H1 (cell line): ENCODE measurements around the gene ANKRD50. TPM values are rescaled to one million over a fixed set of nuclear protein-coding genes. Genes with fewer than 3 reads are reported as not detected.

Source experiments
- CTCF ChIA-PET: fragments of 300-600 bp; sonication (Branson Sonifier 250); formaldehyde crosslinking; loops from one replicate; lab custom pipeline; 2021; ENCODE audit not compliant: partially characterized antibody; lab: Charles Lee
- POLR2A ChIA-PET: fragments of 300-600 bp; sonication (Branson Sonifier 250); formaldehyde crosslinking; loops from one replicate; lab custom pipeline; 2021; ENCODE audit warnings: inconsistent platforms; ENCODE audit not compliant: partially characterized antibody; lab: Charles Lee
- DNase-seq, 2 experiments: peaks; one replicate each; pipeline versions ENCODE4 v3.0.0 to v3.0.0-alpha.2; 2010 to 2022; ENCODE audit warnings: low spot score in 2 of 2, low read depth in 1 of 2, mixed read lengths in 1 of 2
- FAIRE-seq: peaks from 2 replicates; lab custom pipeline; 2011; peaks lifted over from hg19 to GRCh38; lab: Jason Lieb, UNC
- H2AFZ ChIP-seq: 2 replicates; pipeline ENCODE4 v1.8.1; 2012; ENCODE audit warnings: low read length, inconsistent platforms
- H2AK5ac ChIP-seq: 2 replicates; pipeline ENCODE4 v1.6.1; 2013; ENCODE audit warnings: low read depth, low read length
- H2BK120ac ChIP-seq: replicated peaks from 2 replicates; pipeline ENCODE3; 2013; ENCODE audit warnings: low read depth, low read length, inconsistent platforms
- H2BK12ac ChIP-seq: 2 replicates; pipeline ENCODE4 v1.6.1; 2013; ENCODE audit warnings: low read depth, low read length
- H2BK15ac ChIP-seq: 2 replicates; pipeline ENCODE4 v1.6.1; 2013; ENCODE audit warnings: low read length
- H2BK20ac ChIP-seq: 2 replicates; pipeline ENCODE4 v1.6.1; 2013; ENCODE audit warnings: low read length
- H2BK5ac ChIP-seq: 2 replicates; pipeline ENCODE4 v1.6.1; 2013; ENCODE audit warnings: low read depth, low read length
- H3K14ac ChIP-seq: 2 replicates; pipeline ENCODE4 v1.6.1; 2013; ENCODE audit warnings: inconsistent platforms; ENCODE audit not compliant: insufficient read length
- H3K18ac ChIP-seq: 2 replicates; pipeline ENCODE4 v1.6.1; 2013; ENCODE audit warnings: low read length; ENCODE audit errors: extremely low read depth
- H3K23ac ChIP-seq: 2 replicates; pipeline ENCODE4 v1.6.1; 2013; ENCODE audit warnings: inconsistent platforms; ENCODE audit not compliant: insufficient read length
- H3K23me2 ChIP-seq: 2 replicates; pipeline ENCODE4 v1.6.1; 2013; ENCODE audit warnings: low read depth, low read length
- H3K27ac ChIP-seq: 2 replicates; pipeline ENCODE4 v1.6.1; 2011; ENCODE audit warnings: low read depth, low read length, inconsistent platforms
- H3K27me3 ChIP-seq, 4 experiments: replicated peaks in 1 of 4; 1 replicate in 1 of 4; 2 replicates in 3 of 4; pipeline versions ENCODE4 v1.6.1 to v1.8.1; 2011 to 2013; ENCODE audit warnings: low read length in 3 of 4, mild to moderate bottlenecking in 3 of 4, inconsistent platforms in 2 of 4, mixed read lengths in 2 of 4, moderate library complexity in 1 of 4; ENCODE audit not compliant: control insufficient read depth in 3 of 4, insufficient read depth in 3 of 4; ENCODE audit errors: extremely low read depth in 1 of 4
- H3K36me3 ChIP-seq, 4 experiments: 2 replicates each; pipeline versions ENCODE4 v1.6.1 to v1.8.1; 2011 to 2013; ENCODE audit warnings: mild to moderate bottlenecking in 4 of 4, low read length in 3 of 4, moderate library complexity in 2 of 4, control low read depth in 1 of 4, inconsistent platforms in 1 of 4; ENCODE audit not compliant: insufficient read depth in 4 of 4, control insufficient read depth in 2 of 4
- H3K4ac ChIP-seq: replicated peaks from 2 replicates; pipeline ENCODE3; 2013; ENCODE audit warnings: low read length, low read depth, mixed read lengths, inconsistent platforms; ENCODE audit not compliant: insufficient read length
- H3K4me1 ChIP-seq, 4 experiments: replicated peaks in 1 of 4; 1 replicate in 1 of 4; 2 replicates in 3 of 4; pipeline versions ENCODE4 v1.6.1 to v1.8.1; 2011 to 2013; ENCODE audit warnings: low read length in 3 of 4, inconsistent platforms in 2 of 4, mixed read lengths in 1 of 4; ENCODE audit not compliant: insufficient read depth in 4 of 4, control insufficient read depth in 3 of 4
- H3K4me2 ChIP-seq, 2 experiments: 2 replicates each; pipeline versions ENCODE4 v1.6.1 to v1.8.1; 2011 to 2013; ENCODE audit warnings: low read depth in 2 of 2, low read length in 2 of 2, control low read depth in 1 of 2, inconsistent platforms in 1 of 2, mild to moderate bottlenecking in 1 of 2; ENCODE audit not compliant: insufficient read depth in 1 of 2
- H3K4me3 ChIP-seq, 4 experiments: fragments of 200-600, 300-600 bp in 1 of 4; sonication (generic), shearing (Covaris generic), sonication (Bioruptor Twin) in 1 of 4; 2 replicates each; pipeline versions ENCODE4 v1.5.1 to v1.8.1; 2011 to 2016; ENCODE audit warnings: low read length in 4 of 4, low read depth in 3 of 4, control low read depth in 2 of 4, inconsistent platforms in 2 of 4, mild to moderate bottlenecking in 2 of 4, mixed read lengths in 1 of 4, moderate library complexity in 1 of 4; ENCODE audit not compliant: insufficient read depth in 2 of 4; ENCODE audit errors: extremely low read depth in 1 of 4
- H3K56ac ChIP-seq: replicated peaks from 2 replicates; pipeline ENCODE3; 2013; ENCODE audit warnings: low read depth, mild to moderate bottlenecking, mixed read lengths, low read length, inconsistent platforms; ENCODE audit not compliant: insufficient read length
- H3K79me1 ChIP-seq: 2 replicates; pipeline ENCODE4 v1.6.1; 2013; ENCODE audit warnings: low read depth, low read length, control low read depth
- H3K79me2 ChIP-seq, 2 experiments: 2 replicates each; pipeline versions ENCODE4 v1.6.1 to v1.8.1; 2012 to 2013; ENCODE audit warnings: low read length in 2 of 2, mild to moderate bottlenecking in 2 of 2, inconsistent platforms in 1 of 2; ENCODE audit not compliant: insufficient read depth in 2 of 2, control insufficient read depth in 1 of 2
- H3K9ac ChIP-seq, 4 experiments: replicated peaks in 1 of 4; 1 replicate in 1 of 4; 2 replicates in 3 of 4; pipeline versions ENCODE4 v1.6.1 to v1.8.1; 2011 to 2013; ENCODE audit warnings: low read depth in 3 of 4, low read length in 3 of 4, control low read depth in 2 of 4, mild to moderate bottlenecking in 2 of 4, moderate library complexity in 2 of 4, inconsistent platforms in 1 of 4; ENCODE audit errors: extremely low read depth in 1 of 4
- H3K9me3 ChIP-seq, 2 experiments: 2 replicates each; pipeline versions ENCODE4 v1.6.1 to v1.8.1; 2012 to 2013; ENCODE audit warnings: mild to moderate bottlenecking in 2 of 2, moderate library complexity in 2 of 2, control low read depth in 1 of 2, inconsistent platforms in 1 of 2, low read depth in 1 of 2, low read length in 1 of 2, mixed read lengths in 1 of 2; ENCODE audit not compliant: insufficient read depth in 2 of 2
- H4K20me1 ChIP-seq, 2 experiments: replicated peaks in 1 of 2; 2 replicates each; pipeline versions ENCODE3 to v1.8.1; 2011 to 2013; ENCODE audit warnings: inconsistent platforms in 2 of 2, low read length in 2 of 2, mild to moderate bottlenecking in 1 of 2; ENCODE audit not compliant: insufficient read depth in 2 of 2, control insufficient read depth in 1 of 2
- H4K5ac ChIP-seq: 2 replicates; pipeline ENCODE4 v1.6.1; 2013; ENCODE audit warnings: low read length, low read depth, mixed read lengths, inconsistent platforms; ENCODE audit not compliant: insufficient read length
- H4K8ac ChIP-seq: 2 replicates; pipeline ENCODE4 v1.8.0; 2013; ENCODE audit warnings: mild to moderate bottlenecking, moderate library complexity, low read length, inconsistent platforms; ENCODE audit not compliant: insufficient read depth; ENCODE audit errors: extremely low read depth
- H4K91ac ChIP-seq: replicated peaks from 2 replicates; pipeline ENCODE3; 2013; ENCODE audit warnings: low read length, mixed read lengths, inconsistent platforms; ENCODE audit not compliant: insufficient read length
- ASH2L ChIP-seq: fragments of 200-600, 300-600 bp; sonication (generic); IDR thresholded peaks from one replicate; pipeline ENCODE4 v1.7.1; 2017; ENCODE audit warnings: low read length
- EP300 ChIP-seq, 2 experiments: IDR thresholded peaks; 1 replicate in 1 of 2; 2 replicates in 1 of 2; pipeline ENCODE4 v1.6.1; 2011 to 2012; ENCODE audit warnings: low read depth in 2 of 2, low read length in 2 of 2, mild to moderate bottlenecking in 2 of 2, borderline replicate concordance in 1 of 2, inconsistent platforms in 1 of 2, moderate library complexity in 1 of 2
- HDAC2 ChIP-seq, 2 experiments: fragments of 300-600 bp in 1 of 2; sonication (generic) in 1 of 2; IDR thresholded peaks; 2 replicates each; pipeline ENCODE4 v1.6.1; 2011 to 2012; ENCODE audit warnings: low read depth in 2 of 2, low read length in 2 of 2, mild to moderate bottlenecking in 2 of 2, moderate library complexity in 2 of 2, borderline replicate concordance in 1 of 2, inconsistent platforms in 1 of 2
- KDM1A ChIP-seq: fragments of 200-600, 300-600 bp; sonication (generic); IDR thresholded peaks from 2 replicates; pipeline ENCODE4 v1.7.1; 2016; ENCODE audit warnings: mild to moderate bottlenecking, low read length, borderline replicate concordance
- KDM4A ChIP-seq: IDR thresholded peaks from one replicate; pipeline ENCODE4 v1.7.1; 2012; ENCODE audit warnings: low read depth, mild to moderate bottlenecking, moderate library complexity, low read length, inconsistent platforms; ENCODE audit not compliant: severe bottlenecking
- PHF8 ChIP-seq: fragments of 200-600 bp; sonication (generic); conservative IDR thresholded peaks from 2 replicates; pipeline ENCODE4 v1.7.1; 2012; ENCODE audit warnings: low read depth, mild to moderate bottlenecking, inconsistent platforms, low read length, moderate library complexity
- RXRA ChIP-seq: IDR thresholded peaks from 2 replicates; pipeline ENCODE4 v1.6.1; 2011; ENCODE audit warnings: low read depth, mild to moderate bottlenecking, low read length, moderate library complexity; ENCODE audit not compliant: insufficient read depth
- SAP30 ChIP-seq: fragments of 300-600 bp; sonication (generic); IDR thresholded peaks from 2 replicates; pipeline ENCODE4 v1.7.1; 2012; ENCODE audit warnings: low read length, moderate library complexity, mild to moderate bottlenecking, inconsistent platforms; ENCODE audit not compliant: insufficient read depth, insufficient replicate concordance
- SIN3A ChIP-seq, 2 experiments: IDR thresholded peaks in 1 of 2; conservative IDR thresholded peaks in 1 of 2; 2 replicates each; pipeline ENCODE4 v1.6.1; 2011 to 2012; ENCODE audit warnings: low read length in 2 of 2, improper control_type of control experiment in 1 of 2, low read depth in 1 of 2, mild to moderate bottlenecking in 1 of 2
- SIX5 ChIP-seq: IDR thresholded peaks from 2 replicates; pipeline ENCODE4 v1.6.1; 2011; ENCODE audit warnings: mild to moderate bottlenecking, low read depth, low read length
- SUZ12 ChIP-seq: fragments of 200-600 bp; sonication (generic); IDR thresholded peaks from 2 replicates; pipeline ENCODE4 v1.6.1; 2012; ENCODE audit warnings: mild to moderate bottlenecking, inconsistent platforms, low read length, moderate library complexity, mixed read lengths
- WGBS, 2 experiments: shearing (Covaris generic) in 1 of 2; methylation state at CpG; one replicate each; pipeline versions ENCODE4 v1.1.6 to v1.1.7; 2013 to 2015; ENCODE audit warnings: low lambda C conversion rate in 2 of 2, mixed read lengths in 2 of 2, inconsistent platforms in 1 of 2, low coverage in 1 of 2, missing lambda C conversion rate in 1 of 2; ENCODE audit not compliant: insufficient replicate concordance in 2 of 2, insufficient coverage in 1 of 2, insufficient read length in 1 of 2; ENCODE audit errors: extremely low coverage in 1 of 2, missing lambda C conversion rate in 1 of 2; 5-methylcytosine and 5-hydroxymethylcytosine counted together
- polyA plus RNA-seq, 7 experiments: library from polyadenylated mRNA; depleted of rRNA in 3 of 7; stranded (reverse) in 5 of 7; unstranded in 2 of 7; fragments of >200 nt in 5 of 7; fragments of 200-250 nt in 2 of 7; gene quantifications; 1 replicate in 5 of 7; 2 replicates in 1 of 7; 4 replicates in 1 of 7; pipeline versions ENCODE4 v1.2.1 to v1.2.3, GENCODE V29; 2011 to 2013; ENCODE audit warnings: missing spikeins in 2 of 7, mixed read lengths in 2 of 7
- total RNA-seq: library from RNA; stranded (reverse); fragmentation: NEBNext Ultra II Directional; extraction: Animal tissue kit (Norgen Biotek cat#: 25700); gene quantifications from 2 replicates; pipeline ENCODE4 v1.2.1, GENCODE V29; 2021
- TF ChIP-seq, protein P1 (sequence below): IDR thresholded peaks from 2 replicates; pipeline ENCODE4 v1.6.1; 2012; ENCODE audit warnings: inconsistent platforms

ANKRD50 gene
- total and polyA plus RNA-seq, 2 of the 8 experiments (the other 6 are each of a cell fraction or from before 2014, with no cell fraction given) = 8.5 to 25.0 TPM

DNA sequence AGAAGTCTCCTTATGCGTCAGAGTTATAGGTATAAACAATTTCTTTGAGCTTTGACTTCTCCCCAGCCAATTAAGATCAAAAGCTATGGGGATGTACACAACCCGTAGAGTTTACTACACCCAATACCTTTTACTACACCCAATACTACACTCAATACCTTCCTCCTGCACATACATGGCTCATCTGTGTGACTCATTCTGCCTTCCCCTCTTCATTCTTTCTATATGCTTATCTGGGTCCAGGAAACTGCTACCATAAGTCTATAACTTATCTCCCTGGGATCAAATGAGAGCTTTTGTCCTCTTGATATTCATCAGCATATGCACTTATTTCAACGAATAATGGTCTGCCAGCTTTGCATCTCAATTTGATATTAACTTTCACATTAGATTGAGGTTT is 28.2 kb downstream of the ANKRD50 start:
- Histone ChIP-seq H3K18ac (no peak overlapping the region), H4K91ac (no peak overlapping the region), H4K20me1 (peaks cover 3% of the 10 kb centered on the region in 2 experiments), H2BK12ac (no peak overlapping the region), H2BK120ac (no peak overlapping the region), H3K27me3 (no peaks in the 10 kb centered on the region), H3K56ac (no peak overlapping the region), H2BK20ac (no peak overlapping the region), H3K9ac (no peak overlapping the region), H3K79me2 (peaks cover 0 to 97% of the 10 kb centered on the region in 2 experiments; a peak in 3 of 4 replicates), H3K36me3 (peaks cover 0 to 12% (median under 1%) of the 10 kb centered on the region in 4 experiments; a peak in 4 of 8 replicates), H4K5ac (no peak overlapping the region), H4K8ac (no peak overlapping the region), H3K9me3 (no peaks in the 10 kb centered on the region; a peak in 1 of 4 replicates), H3K23me2 (no peaks in the 10 kb centered on the region; the same call in 1 of the 2 replicates), H3K4me2 (no peak overlapping the region), H3K4me3 (no peak overlapping the region), H2BK15ac (no peak overlapping the region), H3K27ac (no peak overlapping the region), H2AFZ (no peak overlapping the region), H3K4me1 (peaks cover 0 to 16% (median 7%) of the 10 kb centered on the region in 4 experiments; a peak in 4 of 7 replicates), H3K14ac (no peak overlapping the region), H2BK5ac (no peak overlapping the region), H3K4ac (no peak overlapping the region), H2AK5ac (no peak overlapping the region), H3K79me1 (peaks cover 4% of the 10 kb centered on the region; the same call in 1 of the 2 replicates), H3K23ac (no peak overlapping the region)
- WGBS, 2 experiments = 90% methylated on average over 3 of the region's 3 CpGs; no CpG with 5 or more reads in 1 of the 2 experiments
- ChIA-PET POLR2A (interaction anchor here (0.7 kb wide), 1 partner anchor 112 kb away, joined by 3 read pairs; no protein-coding TSS in a partner anchor), CTCF (interaction anchor here (0.5 to 1.6 kb wide), 3 partner anchors 11 to 1160 kb away, joined by 3 to 4 read pairs (median 3); no protein-coding TSS in a partner anchor)
- FAIRE-seq (no peak), DNase-seq (no peak)
- TF ChIP-seq PHF8 (no peak), HDAC2 (IDR thresholded peaks at IDR 0.05; ENCODE audit: borderline replicate concordance in 1 of 2, low read depth in 2 of 2, low read length in 2 of 2) (no peak), ASH2L (no peak), SAP30 (no peak), EP300 (IDR thresholded peaks at IDR 0.05; ENCODE audit: borderline replicate concordance in 1 of 2, low read depth in 2 of 2, low read length in 2 of 2) (no peak), KDM4A (no peak), KDM1A (no peak), SUZ12 (no peak), SIN3A (conservative IDR thresholded peaks at IDR 0.05 in 1 of 2, IDR thresholded peaks at IDR 0.05 in 1 of 2; ENCODE audit: low read depth in 1 of 2, low read length in 2 of 2) (no peak), RXRA (no peak), SIX5 (no peak)
- TF ChIP-seq, protein P1, sequence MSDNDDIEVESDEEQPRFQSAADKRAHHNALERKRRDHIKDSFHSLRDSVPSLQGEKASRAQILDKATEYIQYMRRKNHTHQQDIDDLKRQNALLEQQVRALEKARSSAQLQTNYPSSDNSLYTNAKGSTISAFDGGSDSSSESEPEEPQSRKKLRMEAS = no peak
